ENCODE data around the gene DMKN.

The DMKN gene

GRCh38 chr19:35549174-35549788 is 35.8 kb upstream of the DMKN start:
- DNase-seq: peak; percentile 46

- no peak for DNase-seq
Measured at GRCh38 chr19:35546532-35546931, 33.1 kb upstream of the DMKN start.

GRCh38 chr19:35545855-35546381 is 32.5 kb upstream of the DMKN start:
- peak; percentile 50 for DNase-seq

GRCh38 chr19:35545001-35545854 is 31.8 kb upstream of the DMKN start, which contains the start of gene TMEM147:
Gene TMEM147 (plus strand): TSS chr19:35545626. CDS start chr19:35545740, 114 bp downstream.
- peak; percentile 94 for DNase-seq

GRCh38 chr19:35544110-35544802 is 30.8 kb upstream of the DMKN start:
- DNase-seq: no peak

- no peak for DNase-seq
Measured at GRCh38 chr19:35543280-35544109, 30.0 kb upstream of the DMKN start.

GRCh38 chr19:35542209-35542608 is 28.8 kb upstream of the DMKN start:
- DNase-seq: no peak

GRCh38 chr19:35540356-35540927 is 27.0 kb upstream of the DMKN start:
- no peak for DNase-seq

GRCh38 chr19:35539850-35540249 is 26.4 kb upstream of the DMKN start:
- no peak for DNase-seq

GRCh38 chr19:35539314-35539713 is 25.9 kb upstream of the DMKN start:
- DNase-seq: no peak

GRCh38 chr19:35534803-35535480 is 21.5 kb upstream of the DMKN start:
- no peak for DNase-seq

GRCh38 chr19:35533822-35534392 is 20.5 kb upstream of the DMKN start:
- no peak for DNase-seq

GRCh38 chr19:35533201-35533821 is 19.9 kb upstream of the DMKN start, which contains the start of gene GAPDHS:
Gene GAPDHS (plus strand): TSS chr19:35533456. CDS start chr19:35533528, 72 bp downstream.
- no peak for DNase-seq

GRCh38 chr19:35531291-35531690 is 17.8 kb upstream of the DMKN start:
- no peak for DNase-seq

GRCh38 chr19:35529241-35530218 is 16.1 kb upstream of the DMKN start:
- no peak for DNase-seq

GRCh38 chr19:35528218-35529038 is 15.0 kb upstream of the DMKN start, which contains the start of gene SBSN:
Gene SBSN (minus strand): TSS chr19:35528311. CDS start chr19:35528281, 30 bp downstream.
- no peak for DNase-seq

- no peak for DNase-seq
Measured at GRCh38 chr19:35525873-35526272, 12.4 kb upstream of the DMKN start.

- DNase-seq: no peak
Measured at GRCh38 chr19:35524181-35524837, 10.9 kb upstream of the DMKN start.
